Peyer's patch (tissue), 4 donors: ENCODE measurements around the gene FBXW7.

ENCODE experiments used
- CTCF ChIP-seq, 6 experiments: fragments of 450-650 bp in 4 of 6; fragments of 200-600 bp in 2 of 6; sonication (generic) in 1 of 6; IDR thresholded peaks; one replicate each; pipeline ENCODE4 v1.5.1; 2017 to 2019; ENCODE audit warnings: antibody characterized with exemption in 6 of 6, mild to moderate bottlenecking in 3 of 6, moderate library complexity in 1 of 6
- POLR2A ChIP-seq, 2 donors: fragments of 450-650 bp; IDR thresholded peaks; one replicate each; pipeline ENCODE4 v1.5.1; 2017; ENCODE audit warnings: antibody characterized with exemption in 2 of 2, mild to moderate bottlenecking in 2 of 2, moderate library complexity in 2 of 2

DNA sequence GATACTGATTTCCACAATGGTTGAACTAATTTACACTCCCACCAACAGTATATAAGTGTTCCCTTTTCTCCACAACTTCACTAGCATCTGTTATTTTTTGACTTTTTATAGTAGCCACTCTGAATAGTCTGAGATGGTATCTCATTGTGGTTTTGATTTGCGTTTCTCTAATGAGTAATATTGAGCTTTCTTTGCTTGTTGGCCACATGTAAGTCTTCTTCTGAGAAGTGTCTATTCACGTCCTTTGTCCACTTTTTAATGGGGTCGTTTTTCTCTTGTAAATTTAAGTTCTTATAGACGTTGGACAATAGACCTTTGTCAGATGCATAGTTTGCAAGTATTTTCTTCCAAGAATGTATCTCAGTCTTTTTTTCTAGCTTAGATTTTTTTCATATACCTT lies 10.0 kb downstream of the FBXW7 start:
- TF ChIP-seq POLR2A (IDR thresholded peaks at IDR 0.05) = no peak
- no peak for TF ChIP-seq CTCF (IDR thresholded peaks at IDR 0.05)
